Ovary (tissue), 9 donors: ENCODE data around the gene TBC1D32. TPM values are rescaled to one million over a fixed set of nuclear protein-coding genes. Genes with fewer than 3 reads are reported as not detected.
"Not testable (repeated sequence)": the region's sequence is repeated elsewhere in the genome, so short reads cannot be mapped to it uniquely, and the experiment has no call there.

Experiments
- DNase-seq, 5 donors: peaks; one replicate each; pipeline ENCODE4 v3.0.0-alpha.2; 2019 to 2020
- H3K27ac ChIP-seq, 2 donors: fragments of 200-600 bp; one replicate each; pipeline versions ENCODE4 v1.5.1 to v1.8.0; 2019 to 2022
- H3K27me3 ChIP-seq: fragments of 200-600 bp; one replicate; pipeline ENCODE4 v1.8.0; 2022
- H3K36me3 ChIP-seq: fragments of 200-600 bp; sonication (generic); one replicate; pipeline ENCODE4 v1.5.1; 2019
- H3K4me1 ChIP-seq: one replicate; pipeline ENCODE4 v1.8.1; 2013; ENCODE audit warnings: mild to moderate bottlenecking, moderate library complexity; ENCODE audit not compliant: insufficient read depth
- H3K4me3 ChIP-seq: fragments of 200-600 bp; sonication (generic); one replicate; pipeline ENCODE4 v1.5.1; 2017
- H3K9me3 ChIP-seq, 2 donors: fragments of 200-600 bp in 1 of 2; sonication (generic) in 1 of 2; one replicate each; pipeline versions ENCODE4 v1.5.1 to v1.8.1; 2013 to 2019; ENCODE audit warnings: mild to moderate bottlenecking in 1 of 2, moderate library complexity in 1 of 2
- EP300 ChIP-seq: sonication (generic); formaldehyde crosslinking; IDR thresholded peaks from one replicate; pipeline ENCODE4 v1.6.1; 2017; ENCODE audit warnings: antibody characterized with exemption
- POLR2A ChIP-seq: fragments of 450-650 bp; IDR thresholded peaks from one replicate; pipeline ENCODE4 v1.6.1; 2017; ENCODE audit warnings: antibody characterized with exemption, mild to moderate bottlenecking, moderate library complexity
- WGBS, 3 donors: extraction: QIAGEN DNeasy Blood & Tissue Kit in 1 of 3; methylation state at CpG; one replicate each; pipeline versions ENCODE4 v1.1.5 to v1.1.7; 2013 to 2017; 5-methylcytosine and 5-hydroxymethylcytosine counted together
- intact Hi-C, 4 donors: fragments of 100-400 bp; cut with DNase I; formaldehyde crosslinking; loops; one replicate each; pipeline versions ENCODE4 v1.11.0 to v1.15.1; 2022 to 2023
- polyA plus RNA-seq, 2 donors: library from polyadenylated mRNA; stranded (reverse); fragments of 200-250 nt in 1 of 2; fragments of 350-450 nt in 1 of 2; fragmentation: Illumina TruSeq in 1 of 2; extraction: RNeasy Lipid Tissue Mini Kit (QIAGEN cat#74804) in 1 of 2; gene quantifications; one replicate each; pipeline ENCODE4 v1.2.3, GENCODE V29; 2013 to 2014
- total RNA-seq, 7 donors: library from RNA; depleted of rRNA in 2 of 7; stranded (reverse); fragments of >200 nt in 2 of 7; fragmentation: NEBNext Ultra II Directional in 3 of 7; extraction: Animal tissue kit (Norgen Biotek cat#: 25700) in 3 of 7; gene quantifications; one replicate each; pipeline versions ENCODE4 v1.1.0 to v1.2.4, GENCODE V29; 2016 to 2023
- TF ChIP-seq, protein P1 (sequence below), 3 donors: fragments of 450-650 bp in 2 of 3; fragments of 200-600 bp in 1 of 3; IDR thresholded peaks; one replicate each; pipeline versions ENCODE4 v1.5.1 to v1.8.0; 2016 to 2022; ENCODE audit warnings: antibody characterized with exemption in 3 of 3, mild to moderate bottlenecking in 1 of 3
- donor health status: DM: no; HTN: no; CAD: no; lungs with moderate emphysema.
- donor health status: DM: no; HTN: no; CAD: no.
- donor health status: Bipolar disorder and iron deficiency.
- donor health status: DM: yes; HTN: yes; CAD: no.
- donor health status: DM: no; HTN: no; CAD: no.
- donor health status: DM: yes; HTN: yes; CAD: no.

The TBC1D32 gene
- total and polyA plus RNA-seq, 9 donors, result 2.4 to 13.4 (median 7.8) TPM

DNA sequence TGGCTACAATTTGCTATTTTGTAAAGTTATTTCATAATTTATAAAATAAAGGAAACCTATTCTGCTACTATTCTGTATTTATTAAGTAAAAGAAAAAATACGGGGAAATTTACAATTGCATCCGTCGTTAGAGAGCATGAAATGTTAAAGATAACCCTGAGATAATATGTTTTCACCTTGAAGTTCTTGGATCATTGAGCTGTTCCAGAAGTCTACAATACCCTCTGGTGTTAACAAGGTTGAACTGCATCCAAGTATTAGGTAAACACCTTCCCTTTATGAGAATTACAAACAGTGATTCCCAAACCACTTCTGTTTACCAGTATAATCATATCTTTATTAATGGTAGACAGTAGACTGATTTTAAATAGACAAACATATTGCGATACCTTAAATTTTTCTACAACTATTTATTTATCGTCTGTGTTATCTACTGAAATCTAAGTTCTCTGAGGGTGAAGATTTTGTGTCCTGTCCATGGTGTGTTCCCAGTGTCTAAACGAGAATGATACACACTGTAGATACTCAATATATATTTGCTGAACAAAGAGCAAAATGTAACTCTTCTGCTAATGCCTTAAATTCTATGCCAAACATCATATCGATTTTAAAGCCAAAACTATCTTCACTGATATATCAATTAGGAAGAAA, 28.2 kb downstream of the TBC1D32 start:
- WGBS, 3 donors, result 55 to 64% (median 58%) methylated on average over 7 of the region's 7 CpGs
- intact Hi-C loops, result no loop called here
- H3K4me3 ChIP-seq, result no peak overlapping the region
- H3K27ac ChIP-seq, result no peak overlapping the region
- no peaks in the 10 kb centered on the region for H3K36me3 ChIP-seq
- H3K27me3 ChIP-seq, result no peaks in the 10 kb centered on the region
- DNase-seq, result no peak
- H3K9me3 ChIP-seq, result no peaks in the 10 kb centered on the region
- no peaks in the 10 kb centered on the region for H3K4me1 ChIP-seq
- TF ChIP-seq, protein P1, sequence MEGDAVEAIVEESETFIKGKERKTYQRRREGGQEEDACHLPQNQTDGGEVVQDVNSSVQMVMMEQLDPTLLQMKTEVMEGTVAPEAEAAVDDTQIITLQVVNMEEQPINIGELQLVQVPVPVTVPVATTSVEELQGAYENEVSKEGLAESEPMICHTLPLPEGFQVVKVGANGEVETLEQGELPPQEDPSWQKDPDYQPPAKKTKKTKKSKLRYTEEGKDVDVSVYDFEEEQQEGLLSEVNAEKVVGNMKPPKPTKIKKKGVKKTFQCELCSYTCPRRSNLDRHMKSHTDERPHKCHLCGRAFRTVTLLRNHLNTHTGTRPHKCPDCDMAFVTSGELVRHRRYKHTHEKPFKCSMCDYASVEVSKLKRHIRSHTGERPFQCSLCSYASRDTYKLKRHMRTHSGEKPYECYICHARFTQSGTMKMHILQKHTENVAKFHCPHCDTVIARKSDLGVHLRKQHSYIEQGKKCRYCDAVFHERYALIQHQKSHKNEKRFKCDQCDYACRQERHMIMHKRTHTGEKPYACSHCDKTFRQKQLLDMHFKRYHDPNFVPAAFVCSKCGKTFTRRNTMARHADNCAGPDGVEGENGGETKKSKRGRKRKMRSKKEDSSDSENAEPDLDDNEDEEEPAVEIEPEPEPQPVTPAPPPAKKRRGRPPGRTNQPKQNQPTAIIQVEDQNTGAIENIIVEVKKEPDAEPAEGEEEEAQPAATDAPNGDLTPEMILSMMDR (IDR thresholded peaks at IDR 0.05), result no peak
- no peak for TF ChIP-seq POLR2A
- no peak for TF ChIP-seq EP300

DNA sequence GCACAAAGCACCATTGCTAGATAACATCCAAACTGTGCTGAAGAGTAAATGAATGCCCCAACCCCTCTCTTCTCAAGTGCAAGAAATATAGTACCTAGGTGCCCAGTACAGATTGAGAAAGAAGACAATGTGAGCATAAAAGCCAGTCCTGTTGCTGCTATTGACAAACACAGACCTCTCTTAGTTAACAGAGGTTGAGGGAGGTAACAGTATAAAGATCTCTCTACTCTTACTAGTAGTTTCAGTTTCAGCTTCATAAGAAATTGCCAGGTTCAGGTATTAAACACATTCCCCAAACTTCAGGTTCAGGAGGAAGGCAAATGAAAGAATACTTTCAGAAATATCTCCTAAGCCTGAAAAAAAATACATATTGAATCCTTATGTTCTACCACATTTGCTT, 31.4 kb downstream of the TBC1D32 start:
- H3K4me3 ChIP-seq, result no peak overlapping the region
- TF ChIP-seq POLR2A (no peak), EP300 (no peak)
- TF ChIP-seq, protein P1 (IDR thresholded peaks at IDR 0.05), result no peak
- no peaks in the 10 kb centered on the region for H3K9me3 ChIP-seq
- intact Hi-C loops, result no loop called here
- no peak for DNase-seq
- no peaks in the 10 kb centered on the region for H3K27me3 ChIP-seq
- no peaks in the 10 kb centered on the region for H3K36me3 ChIP-seq
- no peaks in the 10 kb centered on the region for H3K4me1 ChIP-seq
- no peak overlapping the region for H3K27ac ChIP-seq

DNA sequence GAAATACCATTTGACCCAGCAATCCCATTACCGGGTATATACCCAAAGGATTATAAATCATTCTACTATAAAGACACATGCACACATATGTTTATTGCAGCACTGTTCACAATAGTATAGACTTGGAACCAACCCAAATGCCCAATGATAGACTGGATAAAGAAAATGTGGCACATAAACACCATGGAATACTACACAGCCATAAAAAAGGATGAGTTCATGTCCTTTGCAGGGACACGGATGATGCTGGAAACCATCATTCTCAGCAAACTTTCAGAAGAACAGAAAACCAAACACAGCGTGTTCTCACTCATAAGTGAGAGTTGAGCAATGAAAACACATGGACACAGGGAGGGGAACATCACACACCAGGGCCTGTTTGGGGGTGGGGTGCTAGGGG, 33.1 kb downstream of the TBC1D32 start:
- H3K9me3 ChIP-seq, intact Hi-C loops, H3K4me1 ChIP-seq, DNase-seq, H3K4me3 ChIP-seq, H3K27ac ChIP-seq, H3K27me3 ChIP-seq, H3K36me3 ChIP-seq: not testable (repeated sequence)
- 90 to 96% (median 96%) methylated on average over 3 of the region's 3 CpGs for WGBS, 3 donors

DNA sequence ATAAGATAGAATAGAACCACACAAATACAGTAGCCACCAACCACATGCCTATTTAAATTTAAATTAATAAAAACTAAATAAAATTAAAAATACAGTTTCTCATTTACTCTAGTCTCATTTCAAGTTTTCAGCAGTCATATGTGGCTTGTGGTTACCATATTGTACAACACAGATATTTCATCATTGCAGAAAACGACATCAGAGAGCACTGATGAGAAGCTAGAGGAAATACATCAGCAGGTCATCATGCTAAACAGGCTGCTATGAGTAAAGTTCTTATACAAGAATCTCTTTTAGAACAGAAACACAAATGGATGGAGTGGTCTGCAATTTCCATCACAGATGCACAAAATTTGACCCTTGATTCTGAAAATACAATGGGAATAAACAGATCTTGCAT, 36.6 kb downstream of the TBC1D32 start:
- Histone ChIP-seq H3K4me1 (no peaks in the 10 kb centered on the region), H3K4me3 (no peak overlapping the region), H3K27ac (no peak overlapping the region), H3K9me3 (no peaks in the 10 kb centered on the region), H3K36me3 (no peaks in the 10 kb centered on the region), H3K27me3 (no peaks in the 10 kb centered on the region)
- WGBS, 3 donors, result 76 to 88% (median 79%) methylated on average over 1 of the region's 1 CpG
- TF ChIP-seq, protein P1 (IDR thresholded peaks at IDR 0.05), result no peak
- TF ChIP-seq EP300 (no peak), POLR2A (no peak)
- DNase-seq, result no peak
- intact Hi-C loops, result no loop called here

DNA sequence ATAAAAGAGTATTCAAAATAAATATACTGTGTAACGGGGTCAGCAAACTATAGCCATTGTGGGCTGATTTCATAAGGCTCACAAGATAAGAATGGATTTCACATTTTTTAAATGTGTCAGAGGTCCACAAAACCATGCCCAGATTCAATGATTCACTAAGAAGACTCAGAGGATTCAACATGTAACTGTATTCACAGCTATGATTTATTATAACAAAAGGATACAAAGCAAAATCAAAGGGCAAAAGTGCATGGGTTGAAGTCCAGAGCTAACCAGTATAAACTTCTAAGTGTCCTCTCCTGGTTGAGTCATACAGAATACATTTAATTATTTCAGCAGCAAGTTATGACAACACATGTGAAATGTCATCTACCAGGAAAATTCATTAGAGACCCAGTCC, 49.2 kb downstream of the TBC1D32 start:
- TF ChIP-seq POLR2A (no peak), EP300 (no peak)
- TF ChIP-seq, protein P1 (IDR thresholded peaks at IDR 0.05), result no peak
- no peak for DNase-seq
- H3K4me3 ChIP-seq, result no peak overlapping the region
- H3K36me3 ChIP-seq, result no peaks in the 10 kb centered on the region
- H3K27ac ChIP-seq, result no peak overlapping the region
- no peaks in the 10 kb centered on the region for H3K9me3 ChIP-seq
- H3K27me3 ChIP-seq, result no peaks in the 10 kb centered on the region
- no peaks in the 10 kb centered on the region for H3K4me1 ChIP-seq
- WGBS, 3 donors, result 83 to 93% (median 85%) methylated on average over 1 of the region's 1 CpG
- intact Hi-C loops, result no loop called here
